RWPE1 (cell line): ENCODE measurements around the gene GNAZ.

ENCODE experiments used
- CTCF ChIA-PET: fragments of 350-600 bp; sonication (Branson Sonifier 250); formaldehyde crosslinking; extraction: SDS; loops from one replicate; lab custom pipeline; 2021; lab: Yijun Ruan, JAX
- POLR2A ChIA-PET: fragments of 400-600 bp; formaldehyde crosslinking; extraction: SDS; loops from one replicate; lab custom pipeline; 2020; ENCODE audit warnings: antibody characterized with exemption; ENCODE audit not compliant: low non-redundant PET; lab: Yijun Ruan, JAX
- DNase-seq: peaks from one replicate; pipeline ENCODE4 v3.0.0; 2012; ENCODE audit warnings: low spot score
- H3K27ac ChIP-seq: fragments of 450-650 bp; 2 replicates; pipeline ENCODE4 v1.5.1; 2017
- CTCF ChIP-seq: fragments of 450-650 bp; conservative IDR thresholded peaks from 2 replicates; pipeline ENCODE4 v1.5.1; 2017; ENCODE audit warnings: low read depth, mild to moderate bottlenecking

The GNAZ gene

GRCh38 chr22:23159291-23159630, 88.9 kb downstream of the GNAZ start:
- POLR2A ChIA-PET, result no interaction called here
- no peak for DNase-seq
- no peak overlapping the region for H3K27ac ChIP-seq
- CTCF ChIA-PET, result no interaction called here
- no peak for TF ChIP-seq CTCF

GRCh38 chr22:23161029-23161428, 90.7 kb downstream of the GNAZ start:
- H3K27ac ChIP-seq, result no peak overlapping the region
- CTCF ChIA-PET, result no interaction called here
- no peak for TF ChIP-seq CTCF
- POLR2A ChIA-PET, result no interaction called here
- no peak for DNase-seq

- POLR2A ChIA-PET, result no interaction called here
- DNase-seq, result no peak
- no peak overlapping the region for H3K27ac ChIP-seq
- TF ChIP-seq CTCF, result no peak
- CTCF ChIA-PET, result no interaction called here
Measured at GRCh38 chr22:23161574-23161973, 91.3 kb downstream of the GNAZ start.

- TF ChIP-seq CTCF, result no peak
- no peak for DNase-seq
- H3K27ac ChIP-seq, result no peak overlapping the region
- ChIA-PET POLR2A (no interaction called here), CTCF (interaction anchor here (1.3 kb wide), 1 partner anchor 118 kb away, joined by 3 read pairs; no protein-coding TSS in a partner anchor)
Measured at GRCh38 chr22:23163665-23164064, 93.3 kb downstream of the GNAZ start.

GRCh38 chr22:23164091-23164490, 93.8 kb downstream of the GNAZ start:
- no peak for TF ChIP-seq CTCF
- ChIA-PET POLR2A (no interaction called here), CTCF (interaction anchor here (1.3 kb wide), 1 partner anchor 118 kb away, joined by 3 read pairs; no protein-coding TSS in a partner anchor)
- DNase-seq, result no peak
- H3K27ac ChIP-seq, result no peak overlapping the region

- no peak for TF ChIP-seq CTCF
- H3K27ac ChIP-seq, result no peak overlapping the region
- ChIA-PET CTCF (no interaction called here), POLR2A (no interaction called here)
- DNase-seq, result no peak
Measured at GRCh38 chr22:23166042-23166831, 95.9 kb downstream of the GNAZ start.
